DMS53 treated with DMSO at 0.1 percent for 48 hours (cell line): ENCODE data around the gene OAF.
A peak's percentile ranks its signal among the peaks of the same experiment; 100 is the strongest.

Experiments
- DNase-seq: peaks from one replicate; lab custom pipeline; 2025; ENCODE audit not compliant: unreplicated experiment; lab: John Stamatoyannopoulos, UW

OAF gene

DNA sequence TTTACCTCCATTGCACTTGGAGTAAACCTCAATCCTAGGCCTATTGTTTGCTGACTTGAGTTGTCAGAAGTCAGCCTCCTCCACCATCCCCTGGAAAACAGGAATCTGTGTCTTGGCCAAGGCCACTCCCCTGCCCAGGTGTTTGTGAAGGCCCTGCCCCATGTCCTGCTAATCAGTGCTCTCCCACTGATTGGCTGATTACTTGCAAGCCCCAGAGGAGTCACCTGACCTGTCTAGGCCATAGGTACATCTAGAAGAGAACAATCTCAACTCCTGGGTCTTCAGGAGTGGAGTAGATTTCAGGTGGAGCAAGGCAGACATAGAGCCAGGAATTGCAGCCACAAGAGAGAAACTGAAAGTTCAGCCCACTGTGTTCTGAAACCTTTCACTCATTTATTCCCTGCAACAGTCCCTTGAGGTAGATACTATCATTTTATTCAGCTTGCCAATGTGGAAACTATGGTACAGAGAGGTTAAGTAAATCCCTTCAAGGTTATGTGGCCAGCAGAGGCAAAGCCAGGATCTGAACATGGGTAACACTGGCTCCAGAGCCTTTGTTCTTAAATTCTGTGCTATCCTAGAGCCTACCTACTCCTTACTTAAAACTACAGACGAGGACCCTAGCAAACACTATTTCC, 10.4 kb downstream of the OAF start:
- DNase-seq, result no peak

DNA sequence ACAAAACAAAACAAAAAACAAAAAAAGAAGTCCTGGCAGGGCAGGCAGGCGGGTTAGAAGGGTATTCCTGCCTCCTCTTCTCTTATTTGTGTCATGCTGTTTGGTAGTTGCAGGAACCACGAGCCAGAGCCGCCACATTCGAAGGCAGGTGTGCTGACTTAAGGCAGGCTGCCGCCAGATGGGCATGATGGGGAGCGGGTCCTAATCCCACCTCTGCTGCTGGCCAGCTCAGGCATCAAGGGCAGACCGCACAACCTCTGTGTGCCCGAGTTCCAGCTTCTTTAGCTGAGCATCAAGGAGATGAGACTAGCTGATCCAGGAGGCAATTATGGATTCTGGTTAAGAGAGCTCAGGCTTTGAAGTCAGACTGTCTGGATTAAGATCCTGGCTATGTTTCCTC, 12.1 kb downstream of the OAF start:
- no peak for DNase-seq

DNA sequence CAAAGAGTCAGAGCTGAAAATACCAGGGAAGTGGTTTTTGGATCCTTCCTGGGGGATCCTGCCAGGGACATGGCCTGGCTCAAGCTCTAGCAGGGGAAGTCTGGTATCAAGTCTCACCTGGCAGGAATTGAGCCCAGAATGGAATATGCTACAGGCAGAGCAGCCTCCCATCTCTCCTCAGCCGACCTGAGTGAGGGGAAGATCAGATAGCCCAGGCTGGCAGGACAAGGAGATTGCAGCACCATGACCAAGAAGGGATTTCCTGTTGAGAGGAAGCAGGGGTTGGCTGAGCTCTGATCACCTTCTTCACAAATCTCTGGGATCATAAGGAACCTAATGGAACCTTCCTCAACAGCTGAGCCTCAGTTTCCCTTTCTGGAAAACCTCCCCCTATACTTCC, 13.0 kb downstream of the OAF start:
- no peak for DNase-seq

DNA sequence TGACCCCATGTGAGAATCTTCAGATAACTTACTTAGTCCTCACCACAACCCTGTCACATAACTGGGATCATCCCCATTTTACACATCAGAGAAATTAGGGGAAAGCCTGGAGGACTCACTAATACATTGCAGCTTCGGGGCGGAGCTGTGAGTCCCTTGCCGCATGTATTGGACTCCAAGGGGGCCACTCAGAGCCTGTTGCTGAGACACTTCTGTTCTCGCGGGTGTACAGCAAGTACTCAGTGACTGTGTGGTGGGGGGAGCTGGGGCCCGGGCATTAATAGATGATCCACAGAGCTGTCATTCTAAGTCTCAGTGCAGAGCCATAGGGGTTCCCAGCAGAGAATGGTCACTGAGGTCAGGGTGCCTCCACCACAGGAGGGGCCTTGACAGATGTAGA, 13.5 kb downstream of the OAF start:
- DNase-seq, result no peak

DNA sequence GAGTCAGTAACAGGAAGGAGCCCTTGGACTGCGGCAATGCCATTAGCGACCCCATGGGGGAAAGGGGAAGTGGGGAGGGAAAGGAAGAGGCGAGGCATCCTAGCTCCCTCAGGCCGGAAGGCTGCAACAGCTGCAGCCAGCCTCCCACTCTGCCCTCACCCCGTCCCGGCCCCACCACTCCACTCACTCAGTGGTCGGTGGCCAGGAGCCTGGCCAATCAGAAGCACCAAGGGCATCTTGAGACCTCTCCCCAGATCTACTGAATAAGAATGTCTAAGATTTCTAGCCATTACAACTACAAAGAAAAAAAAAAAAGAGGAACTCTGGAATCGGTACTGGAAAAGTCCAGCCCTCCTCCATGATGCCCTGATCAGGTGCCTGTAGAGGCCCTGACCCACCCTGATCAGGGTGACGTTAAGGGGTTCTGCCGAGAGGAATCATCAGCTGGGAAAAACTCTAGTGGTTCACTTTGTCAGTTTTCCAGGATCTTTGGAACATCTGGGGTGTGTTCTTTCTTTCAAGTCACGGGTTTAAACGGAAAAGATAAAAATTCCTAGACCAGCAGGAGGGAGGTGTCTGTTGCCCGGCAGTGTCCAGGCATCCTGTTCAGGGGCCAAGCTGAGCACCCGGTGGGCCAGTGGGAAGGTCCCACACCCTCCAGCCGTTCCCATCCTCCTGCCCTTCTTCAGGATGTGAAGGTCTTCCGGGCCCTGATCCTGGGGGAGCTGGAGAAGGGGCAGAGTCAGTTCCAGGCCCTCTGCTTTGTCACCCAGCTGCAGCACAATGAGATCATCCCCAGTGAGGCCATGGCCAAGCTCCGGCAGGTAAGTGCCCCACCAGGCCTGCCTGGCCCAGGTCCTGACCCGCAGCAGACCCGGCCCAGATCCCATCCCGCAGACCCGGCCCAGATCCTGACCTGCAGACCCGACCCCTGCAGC, 14.4 kb downstream of the OAF start:
- DNase-seq, result no peak

DNA sequence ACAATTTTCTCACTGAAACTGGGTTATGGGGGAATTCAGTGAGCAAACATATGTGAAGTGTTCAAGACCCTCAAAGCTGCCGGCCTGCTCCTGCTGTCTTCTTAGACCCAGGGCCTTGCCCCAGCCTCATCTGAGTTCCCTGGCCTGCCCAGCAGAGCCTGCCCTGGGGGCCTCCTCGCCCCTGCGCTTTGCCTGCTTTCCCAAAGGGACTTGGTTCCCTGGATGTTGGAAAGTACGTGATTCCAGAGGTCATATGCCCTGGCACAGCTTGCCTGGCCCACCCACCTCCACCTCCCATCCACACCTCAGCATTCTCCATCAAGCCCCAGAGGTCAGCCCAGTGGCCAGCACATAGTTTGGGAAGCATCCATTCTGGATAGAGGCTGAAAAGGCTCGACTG, 15.4 kb downstream of the OAF start:
- DNase-seq, result no peak

DNA sequence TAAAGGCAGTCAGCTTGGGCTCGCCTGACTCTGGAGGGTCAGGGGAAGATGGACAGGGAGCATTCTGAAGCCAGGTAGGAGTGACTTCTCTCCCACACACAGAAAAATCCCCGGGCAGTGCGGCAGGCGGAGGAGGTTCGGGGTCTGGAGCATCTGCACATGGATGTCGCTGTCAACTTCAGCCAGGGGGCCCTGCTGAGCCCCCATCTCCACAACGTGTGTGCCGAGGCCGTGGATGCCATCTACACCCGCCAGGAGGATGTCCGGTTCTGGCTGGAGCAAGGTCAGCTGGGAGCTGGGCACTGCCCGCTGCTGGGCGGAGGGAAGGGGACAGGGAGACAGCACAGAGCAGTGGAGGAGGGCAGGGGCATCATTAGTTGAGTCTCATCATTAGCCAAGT, 15.9 kb downstream of the OAF start:
- no peak for DNase-seq

DNA sequence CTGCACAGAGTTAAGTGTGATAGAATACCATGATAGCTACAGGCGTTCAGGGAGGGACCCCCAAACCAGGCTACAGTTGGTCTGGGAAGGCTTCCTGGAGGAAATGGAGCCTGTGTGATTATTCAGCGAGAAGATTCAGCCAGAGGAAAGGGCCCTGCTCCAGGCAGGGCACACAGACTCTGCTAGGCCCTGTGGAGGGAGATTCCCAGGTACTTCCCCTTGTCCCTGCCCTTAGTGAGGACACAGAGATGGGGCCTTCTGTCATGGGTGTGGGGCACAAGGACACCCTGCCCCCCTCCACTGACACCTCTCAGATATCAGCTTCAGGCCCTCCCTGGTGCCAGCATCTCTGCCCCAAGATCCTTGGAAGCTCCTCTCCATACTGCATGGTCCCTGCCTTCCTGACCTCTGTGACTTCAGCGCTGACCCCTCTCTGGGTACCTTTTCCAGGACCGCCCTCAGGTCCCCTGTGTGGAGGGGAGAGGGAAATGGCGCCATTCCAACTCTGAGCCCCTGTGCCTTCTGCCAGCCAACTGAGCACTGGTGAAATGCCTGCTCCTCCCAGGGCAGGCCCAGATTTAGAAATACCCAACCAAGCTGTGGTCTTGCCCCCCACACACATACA, 16.5 kb downstream of the OAF start:
- DNase-seq, result no peak

DNA sequence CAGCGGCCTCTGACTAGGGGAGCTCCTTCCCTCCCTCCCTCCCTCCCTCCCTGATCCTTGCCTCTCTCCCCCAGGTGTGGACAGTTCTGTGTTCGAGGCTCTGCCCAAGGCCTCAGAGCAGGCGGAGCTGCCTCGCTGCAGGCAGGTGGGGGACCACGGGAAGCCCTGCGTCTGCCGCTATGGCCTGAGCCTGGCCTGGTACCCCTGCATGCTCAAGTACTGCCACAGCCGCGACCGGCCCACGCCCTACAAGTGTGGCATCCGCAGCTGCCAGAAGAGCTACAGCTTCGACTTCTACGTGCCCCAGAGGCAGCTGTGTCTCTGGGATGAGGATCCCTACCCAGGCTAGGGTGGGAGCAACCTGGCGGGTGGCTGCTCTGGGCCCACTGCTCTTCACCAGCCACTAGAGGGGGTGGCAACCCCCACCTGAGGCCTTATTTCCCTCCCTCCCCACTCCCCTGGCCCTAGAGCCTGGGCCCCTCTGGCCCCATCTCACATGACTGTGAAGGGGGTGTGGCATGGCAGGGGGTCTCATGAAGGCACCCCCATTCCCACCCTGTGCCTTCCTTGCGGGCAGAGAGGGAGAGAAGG, 18.1 kb downstream of the OAF start:
- DNase-seq, result no peak

DNA sequence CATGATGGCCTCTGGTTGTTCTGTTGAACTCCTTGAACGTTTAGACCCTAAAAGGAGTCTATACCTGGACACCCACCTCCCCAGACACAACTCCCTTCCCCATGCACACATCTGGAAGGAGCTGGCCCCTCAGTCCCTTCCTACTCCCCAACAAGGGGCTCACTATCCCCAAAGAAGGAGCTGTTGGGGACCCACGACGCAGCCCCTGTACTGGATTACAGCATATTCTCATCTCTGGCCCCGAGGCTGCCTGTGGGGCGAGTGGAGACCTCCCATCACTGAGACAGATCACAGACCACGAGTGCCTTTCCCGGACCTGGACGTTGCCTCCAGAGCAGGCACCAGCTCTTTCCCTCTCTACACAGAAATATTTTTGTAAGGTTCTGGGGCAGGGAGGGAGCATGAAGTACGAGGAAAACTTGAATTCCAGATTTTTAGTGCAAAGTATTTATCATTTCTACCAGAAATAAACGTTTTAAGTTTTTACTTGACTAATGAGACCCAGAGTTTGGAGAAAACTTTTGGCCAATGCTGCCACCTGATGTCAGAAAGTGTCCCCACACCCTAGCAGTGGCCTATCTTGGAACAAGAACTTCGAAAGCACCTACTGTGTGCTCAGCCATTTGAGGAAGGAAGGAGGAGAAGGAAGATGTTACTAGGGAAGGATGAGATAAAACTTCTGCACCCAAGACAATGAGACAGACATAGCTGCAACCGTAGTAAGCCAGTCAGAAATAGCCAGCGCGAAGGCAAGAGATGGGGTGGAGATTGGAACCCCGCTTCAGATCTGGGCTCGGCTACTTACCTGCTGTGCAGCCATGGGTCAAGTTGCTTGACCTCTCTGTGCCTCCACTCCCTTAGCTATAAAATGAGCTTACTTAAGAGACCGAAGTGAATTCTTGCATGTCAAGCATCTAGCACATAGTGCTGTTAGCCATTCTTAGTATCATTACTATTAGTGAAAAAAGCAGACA, 18.9 kb downstream of the OAF start:
- no peak for DNase-seq

DNA sequence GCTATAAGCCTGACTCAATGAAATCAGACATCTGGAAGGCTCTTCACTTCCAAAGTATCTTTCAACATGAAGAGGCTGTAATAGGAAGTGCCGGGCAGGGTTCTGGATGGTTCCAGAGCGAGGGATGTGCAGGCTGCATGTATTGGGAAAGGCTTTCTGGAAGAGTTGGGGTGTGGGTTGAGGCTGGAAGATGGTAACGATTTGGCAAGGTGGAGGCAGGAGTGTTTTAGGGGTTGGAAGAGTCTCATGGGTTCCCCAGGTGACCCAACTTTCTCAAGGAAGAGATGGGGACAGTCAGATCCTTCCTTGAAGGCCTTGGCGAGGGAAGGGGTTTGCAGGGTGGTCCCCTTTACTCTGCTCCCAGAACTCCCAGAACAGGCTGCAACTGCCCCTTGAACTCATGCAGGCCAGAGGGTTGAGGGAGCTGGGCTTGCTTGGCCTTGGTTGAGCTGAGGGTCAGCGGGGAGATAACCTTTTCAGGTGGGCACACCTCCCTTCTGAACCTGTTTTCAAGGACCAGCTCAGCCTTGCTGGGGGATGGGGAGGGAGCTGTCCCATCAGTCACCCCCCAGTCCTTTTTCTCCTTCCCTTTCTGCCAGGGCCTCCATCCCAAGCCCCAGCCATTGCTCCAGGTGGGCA, 19.7 kb downstream of the OAF start:
- DNase-seq, result no peak

DNA sequence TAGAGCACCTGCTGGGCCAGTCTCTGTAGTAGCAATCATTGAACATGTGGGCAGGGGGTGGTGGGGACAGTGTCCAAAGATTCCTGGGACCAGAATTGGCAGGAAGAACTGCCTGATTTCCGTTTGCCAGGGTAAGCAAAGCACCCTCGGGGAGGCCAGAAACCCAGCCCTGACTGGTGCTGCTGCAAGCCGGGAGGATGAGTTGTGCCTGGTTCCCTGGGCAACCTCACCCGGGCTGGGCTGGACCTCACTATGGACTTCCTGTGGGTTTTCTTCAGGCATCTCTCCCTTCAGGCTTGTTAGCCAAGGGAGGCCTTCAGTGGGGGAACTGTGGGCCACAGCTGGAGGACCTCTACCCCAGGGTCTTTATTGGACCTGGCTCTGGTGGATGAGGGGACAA, 21.1 kb downstream of the OAF start:
- DNase-seq, result no peak

DNA sequence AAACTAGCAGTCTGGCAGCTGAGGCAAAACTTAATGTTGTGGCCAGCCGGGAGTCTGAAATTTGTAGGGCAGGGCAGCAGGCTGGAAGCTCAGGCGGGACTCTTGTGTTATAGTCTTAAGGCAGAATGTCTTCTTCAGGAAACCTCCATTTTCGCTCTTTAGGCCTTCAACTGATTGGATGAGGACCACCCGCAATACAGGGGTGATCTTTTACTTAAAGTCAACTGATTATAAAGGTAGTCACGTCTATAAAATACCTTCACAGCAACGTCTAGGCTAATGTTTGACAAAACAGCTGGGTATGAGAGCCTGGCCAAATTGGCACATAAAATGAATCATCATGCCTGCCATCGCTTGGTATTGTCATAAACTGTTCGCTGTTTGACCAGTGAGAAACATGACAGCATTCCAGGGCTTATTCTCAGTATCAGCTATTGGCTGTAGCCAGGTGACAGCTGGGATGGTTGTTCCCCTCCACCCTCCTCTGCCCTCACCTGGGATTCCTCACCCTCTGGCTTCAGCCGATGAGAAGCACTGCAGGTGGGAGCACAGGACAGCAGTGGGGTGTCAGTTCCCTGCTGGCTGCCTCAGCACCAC, 22.5 kb downstream of the OAF start:
- no peak for DNase-seq

DNA sequence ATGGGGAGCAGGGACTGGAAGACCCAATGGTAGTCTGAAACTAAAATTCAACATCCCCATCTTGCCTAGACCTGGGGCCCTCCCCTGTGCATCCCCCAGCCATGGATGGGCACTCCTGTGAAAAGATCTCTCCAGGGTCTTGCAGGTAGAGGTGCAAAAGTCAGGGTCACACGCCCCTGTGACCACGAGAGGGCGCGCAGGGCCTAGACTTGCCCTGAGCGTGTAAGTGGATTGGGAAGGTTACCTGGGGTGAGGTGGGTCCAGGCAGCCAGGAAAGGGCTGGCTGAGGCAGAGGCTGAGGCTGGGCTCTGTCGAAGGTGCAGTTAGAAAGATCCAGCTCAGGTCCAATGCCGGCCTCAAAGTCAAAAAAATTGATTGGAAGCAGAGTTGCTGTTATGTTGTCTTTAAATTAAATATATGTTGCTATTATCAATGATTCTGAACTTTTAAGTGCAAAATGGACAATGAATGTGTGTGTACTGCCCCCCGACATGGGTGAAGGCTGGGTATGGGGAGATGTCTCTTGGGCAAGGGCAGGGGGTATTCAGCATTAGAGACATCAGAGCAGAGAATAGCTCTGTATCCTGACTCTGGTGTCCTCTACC, 24.3 kb downstream of the OAF start:
- peak; percentile 63 for DNase-seq

DNA sequence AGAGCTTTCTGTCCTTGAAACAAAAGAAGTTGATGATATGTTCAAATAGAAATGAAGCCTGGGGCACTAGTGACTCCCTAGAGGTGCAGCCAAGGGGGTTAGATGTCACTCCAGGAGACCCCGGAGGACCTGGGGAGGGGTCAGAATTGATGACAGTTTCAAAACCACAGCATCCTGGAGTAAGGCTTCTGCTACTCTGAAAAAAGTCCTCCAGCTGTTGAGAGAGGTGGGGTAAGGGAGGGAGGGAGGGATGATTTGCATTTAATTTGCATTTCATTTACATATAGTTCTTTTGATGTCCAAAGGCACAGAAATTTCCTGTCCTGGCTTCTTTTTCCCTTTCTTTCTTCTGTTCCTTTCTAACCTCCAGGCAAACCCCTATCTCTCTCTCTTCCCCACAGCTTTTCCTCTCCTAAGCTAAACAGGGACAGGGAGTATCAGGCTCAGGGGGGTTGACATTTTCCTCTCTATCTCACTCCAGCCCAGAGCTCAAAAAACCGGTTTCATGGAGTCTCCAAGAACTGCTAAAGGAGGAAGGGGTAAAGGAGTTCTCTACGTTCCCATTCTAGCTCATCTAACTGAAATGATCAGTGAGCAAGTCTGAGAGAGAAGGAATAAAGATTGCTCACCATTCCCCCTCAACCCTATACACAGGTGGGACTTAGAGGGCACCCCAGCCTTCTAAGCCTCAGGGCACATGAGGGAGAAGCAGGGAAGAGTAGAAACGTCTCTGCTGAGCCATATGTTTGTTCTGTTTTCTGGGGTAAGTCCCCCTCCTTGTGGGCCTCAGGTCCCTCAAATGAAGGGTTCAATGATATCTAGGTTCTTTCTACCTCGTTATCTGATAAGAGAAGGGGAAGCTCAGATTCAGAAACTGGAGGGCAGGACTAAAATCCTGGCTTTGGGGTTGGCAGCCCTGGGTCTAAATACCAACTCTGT, 25.6 kb downstream of the OAF start:
- DNase-seq, result no peak

DNA sequence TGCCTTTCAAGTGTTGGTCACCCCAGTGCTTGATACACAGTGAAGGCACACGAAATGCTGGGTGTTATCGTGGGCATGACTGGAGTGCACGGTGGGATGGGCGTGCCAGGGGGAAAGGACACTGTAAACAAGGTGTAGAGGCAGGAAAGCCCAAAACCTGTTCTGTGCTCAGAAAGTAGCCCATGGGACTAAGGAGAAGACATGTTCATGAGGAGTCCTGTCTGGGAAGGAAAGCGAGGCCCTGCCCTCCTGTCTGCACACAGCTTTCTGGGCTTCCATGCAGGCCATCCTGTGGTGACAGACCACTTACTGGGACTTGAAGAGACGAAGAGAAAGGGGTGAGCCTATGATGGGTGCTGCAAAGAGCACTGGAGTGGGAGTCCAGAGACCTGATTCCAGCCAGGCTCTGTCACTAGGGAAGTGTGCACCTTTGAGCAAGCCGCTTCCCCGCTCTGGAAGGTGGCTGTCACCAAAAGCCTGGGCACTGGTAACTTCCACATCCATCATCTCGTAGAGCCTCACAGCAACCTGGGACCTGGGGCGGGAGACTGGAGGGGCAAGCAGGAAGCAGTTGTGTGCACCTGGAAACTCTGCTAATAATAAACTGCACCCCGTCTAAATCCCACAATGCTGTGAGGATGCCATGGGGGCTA, 28.3 kb downstream of the OAF start:
- DNase-seq, result no peak

DNA sequence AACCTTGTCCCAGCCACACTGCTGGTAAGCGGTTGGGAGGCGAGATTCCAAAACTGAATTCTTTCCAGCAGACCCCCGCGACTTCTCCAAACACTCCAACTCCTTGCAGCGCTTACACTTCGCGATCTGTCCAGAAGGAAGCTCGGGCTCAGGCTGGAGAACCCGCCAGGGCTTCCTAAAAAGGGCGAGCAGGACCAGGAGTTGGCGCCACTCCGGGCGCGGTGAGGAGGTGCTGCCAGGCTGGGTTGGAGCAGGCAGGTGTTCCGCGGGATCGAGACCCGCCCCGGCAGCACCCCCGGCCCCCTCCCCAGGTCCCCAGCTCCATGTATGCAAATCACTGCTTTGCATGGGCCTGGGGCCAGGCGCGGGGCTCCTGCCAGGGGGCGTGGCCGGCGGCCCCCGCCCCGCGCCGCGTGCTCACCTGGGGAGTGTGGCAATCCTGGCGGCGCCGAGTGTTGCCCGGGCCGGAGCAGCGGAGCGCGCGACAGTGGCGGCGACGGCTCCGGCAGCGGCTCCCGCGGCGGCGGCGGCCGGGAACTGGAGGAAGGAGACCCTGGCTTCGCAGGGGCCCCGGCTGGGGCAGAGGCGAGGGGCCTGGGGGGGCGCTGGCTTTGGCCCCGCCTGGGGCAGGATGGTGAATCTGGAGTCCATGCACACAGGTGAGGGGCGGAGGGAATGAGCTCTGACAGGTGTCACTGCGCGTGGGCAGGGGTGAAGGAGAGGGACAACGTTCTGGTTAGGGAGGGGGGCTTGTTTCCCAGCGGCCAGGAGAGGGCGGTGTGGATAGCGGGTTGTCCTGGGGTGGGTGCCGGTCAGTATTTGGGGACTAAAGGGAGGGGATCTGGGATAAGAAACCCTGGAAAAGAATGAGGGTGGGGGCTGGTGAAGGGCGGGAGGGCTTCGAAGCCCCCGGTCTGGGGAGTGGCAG, 29.1 kb downstream of the OAF start, which contains the start of gene POU2F3:
POU2F3 (plus strand) TSS at position 428 of the 928 bp plus-strand sequence; CDS start at position 632, 204 bp downstream.
- DNase-seq, result no peak
